Activated T-helper 9 cell treated with anti-CD3 and anti-CD28 coated beads, Interleukin-2, amount 50 U/mL, for 16 hours (primary cell): ENCODE data around the gene EPS8L2.
"Not testable (repeated sequence)": the region's sequence is repeated elsewhere in the genome, so short reads cannot be mapped to it uniquely, and the experiment has no call there.

Experiments used
- DNase-seq: peaks from one replicate; pipeline ENCODE4 v3.0.0-alpha.2; 2020; ENCODE audit warnings: low read depth

Gene EPS8L2

DNA sequence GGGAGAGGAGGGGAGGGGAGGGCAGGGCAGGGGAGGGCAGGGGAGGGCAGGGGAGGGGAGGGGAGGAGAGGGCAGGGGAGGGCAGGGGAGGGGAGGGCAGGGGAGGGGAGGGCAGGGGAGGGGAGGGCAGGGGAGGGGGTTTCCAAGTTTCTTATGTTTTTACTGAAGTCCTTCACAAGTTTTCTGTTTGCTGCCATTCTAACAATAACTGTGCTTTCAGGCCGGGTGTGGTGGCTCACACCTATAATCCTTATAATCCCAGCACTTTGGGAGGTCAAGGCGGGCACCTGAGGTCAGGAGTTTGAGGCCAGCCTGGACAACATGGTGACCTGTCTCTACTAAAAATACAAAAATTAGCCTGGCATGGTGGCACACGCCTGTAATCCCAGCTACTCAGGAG is 15.8 kb upstream of the EPS8L2 start:
- DNase-seq, result not testable (repeated sequence)

- no peak for DNase-seq
These were observed 15.0 kb upstream of the EPS8L2 start for GRCh38 chr11:690738-691633.

DNA sequence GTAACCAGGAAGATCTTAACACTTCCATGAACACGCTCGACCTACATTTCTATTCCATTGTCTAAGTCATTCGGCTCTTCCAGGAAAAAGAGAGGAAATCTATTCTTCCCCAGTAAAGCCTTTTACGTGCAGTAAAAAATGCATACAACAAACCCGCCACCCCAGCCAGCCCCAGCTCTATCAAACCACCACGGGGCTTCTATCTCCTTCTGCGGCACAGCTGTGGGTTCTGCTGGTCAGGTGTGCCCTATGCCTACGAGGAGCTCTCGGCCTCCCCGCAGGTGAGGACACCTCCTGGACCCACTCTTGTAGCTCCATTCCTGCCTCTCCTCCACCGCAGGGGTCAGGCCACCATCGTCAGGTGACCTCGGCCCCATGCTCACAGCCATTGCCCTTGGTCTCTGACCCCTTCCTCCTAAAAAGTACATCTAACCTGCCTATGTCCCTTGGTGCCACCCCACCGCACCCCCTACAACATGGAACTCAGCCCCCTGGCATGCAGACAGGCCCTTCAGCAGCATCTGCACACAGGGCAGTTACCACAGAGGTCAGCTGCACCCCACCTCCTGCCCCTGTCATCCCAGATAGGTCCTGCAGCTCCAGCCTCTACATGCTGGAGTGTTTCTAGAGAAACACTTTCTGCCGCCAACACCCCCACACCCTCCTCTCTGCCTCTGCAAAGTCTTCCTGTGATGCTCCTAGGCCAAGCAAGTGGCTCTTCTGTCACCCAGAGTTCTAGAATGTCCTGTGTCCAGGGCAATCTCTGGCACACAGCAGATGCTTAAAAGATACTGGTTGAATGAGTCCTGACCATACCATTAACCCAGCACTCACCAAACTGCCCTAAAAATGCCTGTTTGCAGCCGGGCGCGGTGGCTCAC is 14.1 kb upstream of the EPS8L2 start:
- no peak for DNase-seq

- DNase-seq, result no peak
These were observed 13.1 kb upstream of the EPS8L2 start for GRCh38 chr11:692824-693414.

GRCh38 chr11:693415-693831 is 12.6 kb upstream of the EPS8L2 start:
- no peak for DNase-seq

DNA sequence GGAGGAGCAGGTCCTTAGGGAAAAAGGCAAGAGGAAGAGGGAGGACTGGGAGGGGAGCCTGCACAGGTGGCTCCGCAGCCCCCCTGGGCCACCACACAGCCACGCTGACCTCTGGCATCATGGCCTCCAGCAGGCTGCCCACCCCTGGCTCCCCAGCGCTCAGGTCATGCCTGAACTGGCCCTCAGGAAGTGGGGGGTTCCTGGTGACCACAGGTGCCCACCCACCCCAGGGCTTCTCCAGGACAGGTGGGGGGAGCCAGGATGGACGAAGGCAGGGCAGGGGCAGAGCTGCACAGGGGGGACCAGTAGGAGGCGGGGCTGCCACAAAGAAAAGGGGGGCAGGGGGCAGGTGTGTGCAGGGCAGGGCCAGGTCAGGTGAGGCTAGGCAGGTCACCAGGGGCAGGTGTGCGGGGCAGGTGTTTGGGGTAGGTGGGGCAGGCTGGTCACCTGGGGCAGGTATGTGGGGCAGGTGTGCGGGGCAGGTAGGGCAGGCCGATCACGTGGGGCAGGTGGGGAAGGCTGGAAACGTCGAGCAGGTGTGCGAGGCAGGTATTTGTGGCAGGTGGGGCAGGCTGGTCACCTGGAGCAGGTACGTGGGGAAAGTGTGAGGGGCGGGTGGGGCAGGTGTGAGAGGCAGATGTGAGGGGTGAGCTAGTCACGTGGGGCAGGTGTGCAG is 12.0 kb upstream of the EPS8L2 start:
- DNase-seq, result no peak

DNA sequence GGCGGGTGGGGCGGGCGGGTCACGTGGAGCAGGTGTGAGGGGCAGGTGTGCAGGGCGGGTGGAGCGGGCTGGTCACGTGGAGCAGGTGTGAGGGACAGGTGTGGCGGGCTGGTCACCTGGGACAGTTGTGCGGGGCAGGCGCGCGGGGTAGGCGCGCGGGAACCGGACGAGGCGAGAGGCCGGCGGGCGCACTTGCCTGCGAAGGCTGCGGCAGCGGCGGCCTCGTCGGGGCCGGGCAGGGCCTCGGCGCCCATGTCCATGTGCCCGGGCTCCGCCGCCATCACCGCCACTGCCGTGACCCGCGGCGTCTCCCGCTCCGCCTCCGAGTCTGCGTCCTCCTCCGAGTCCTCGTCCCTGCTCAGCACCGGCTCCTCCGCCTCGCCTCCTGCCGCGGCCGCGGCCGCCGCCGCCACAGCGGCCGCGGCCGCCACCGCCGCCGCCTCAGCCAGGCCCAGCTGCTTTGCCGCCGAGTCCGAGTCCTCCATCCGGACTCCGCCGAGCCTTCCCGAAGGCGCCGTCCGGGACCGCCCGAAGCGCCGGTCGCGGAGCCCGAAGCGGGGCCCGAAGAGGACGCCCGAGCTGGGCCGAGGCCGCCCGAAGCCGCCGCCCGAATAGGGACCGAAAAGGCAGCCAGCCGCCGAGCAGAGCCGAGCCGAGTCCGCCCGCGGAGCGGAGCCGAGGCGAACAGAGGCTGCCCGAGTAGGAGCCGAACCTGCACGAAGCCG is 11.3 kb upstream of the EPS8L2 start, which contains the start of gene DEAF1:
Gene DEAF1 (minus strand): TSS at position 660 of the 725 bp plus-strand sequence. CDS start 175 bp downstream, at position 485.
- peak; percentile 99 for DNase-seq

- DNase-seq, result no peak
These were observed 10.8 kb upstream of the EPS8L2 start for GRCh38 chr11:695288-695537.

DNA sequence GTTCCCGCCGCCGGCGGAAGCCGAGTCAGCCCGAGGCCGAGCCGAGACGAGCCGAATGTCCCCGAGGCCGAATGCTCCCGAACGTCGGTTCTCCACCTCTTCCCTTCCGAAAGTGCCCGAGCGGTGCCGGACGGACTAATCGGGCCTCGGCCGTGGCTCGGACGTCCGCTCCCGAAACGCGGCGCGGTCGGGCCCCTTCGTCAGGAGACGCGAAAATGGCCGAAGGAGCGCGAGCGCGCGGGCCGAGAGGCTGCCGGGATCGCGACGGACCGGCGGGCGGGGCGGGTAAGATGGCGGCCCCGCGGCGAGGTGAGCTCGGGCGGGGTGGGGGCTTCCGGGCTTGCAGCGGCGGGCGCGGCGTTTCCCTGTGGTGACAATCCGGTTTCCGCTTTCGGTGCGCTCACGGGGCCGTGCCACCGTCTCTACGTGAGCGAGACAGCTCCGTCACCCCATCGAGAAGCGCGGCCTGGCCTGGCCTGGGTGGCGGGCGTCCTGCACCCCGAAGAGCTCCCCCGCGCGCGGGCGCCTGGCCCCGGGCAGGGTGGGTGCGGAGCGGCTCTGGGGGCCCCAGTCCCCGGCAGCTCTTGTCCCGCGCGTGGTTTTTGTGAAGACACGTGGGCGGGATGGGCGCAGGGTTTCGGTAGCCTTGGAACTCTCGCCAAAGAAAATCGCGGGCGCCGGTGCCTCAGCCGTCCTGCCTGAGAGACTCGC is 10.3 kb upstream of the EPS8L2 start, which contains the start of gene TMEM80:
Gene TMEM80 (plus strand): TSS at position 279 of the 711 bp plus-strand sequence. CDS start 12 bp downstream, at position 291.
- DNase-seq, result peak; percentile 95

DNA sequence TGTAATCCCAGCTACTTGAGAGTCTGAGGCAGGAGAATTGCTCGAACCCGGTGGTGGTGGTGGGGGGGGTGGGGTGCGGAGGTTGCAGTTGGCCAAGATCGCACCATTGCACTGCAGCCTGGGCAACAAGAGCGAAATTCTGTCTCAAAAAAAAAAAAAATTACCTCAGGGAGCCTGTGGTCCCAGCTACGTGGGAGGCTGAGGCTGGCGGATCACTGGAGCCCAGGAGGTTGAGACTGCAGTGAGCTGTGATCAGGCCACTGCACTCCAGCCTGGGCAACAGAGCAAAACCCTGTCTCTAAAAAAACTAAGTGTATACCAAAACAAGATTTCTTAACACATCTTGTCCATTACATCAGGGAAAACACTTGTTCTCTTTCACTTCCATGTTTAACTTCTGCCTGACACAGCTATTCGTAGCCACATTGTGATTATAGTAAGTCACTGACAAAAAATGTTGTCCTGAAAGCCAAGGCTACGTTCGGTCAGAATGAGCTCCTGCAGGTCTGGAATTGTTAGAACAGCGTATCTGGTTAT is 9.0 kb upstream of the EPS8L2 start:
- DNase-seq, result no peak

GRCh38 chr11:697811-698311 is 8.2 kb upstream of the EPS8L2 start:
- DNase-seq, result no peak

- no peak for DNase-seq
These were observed 7.4 kb upstream of the EPS8L2 start for GRCh38 chr11:698493-699115.

DNA sequence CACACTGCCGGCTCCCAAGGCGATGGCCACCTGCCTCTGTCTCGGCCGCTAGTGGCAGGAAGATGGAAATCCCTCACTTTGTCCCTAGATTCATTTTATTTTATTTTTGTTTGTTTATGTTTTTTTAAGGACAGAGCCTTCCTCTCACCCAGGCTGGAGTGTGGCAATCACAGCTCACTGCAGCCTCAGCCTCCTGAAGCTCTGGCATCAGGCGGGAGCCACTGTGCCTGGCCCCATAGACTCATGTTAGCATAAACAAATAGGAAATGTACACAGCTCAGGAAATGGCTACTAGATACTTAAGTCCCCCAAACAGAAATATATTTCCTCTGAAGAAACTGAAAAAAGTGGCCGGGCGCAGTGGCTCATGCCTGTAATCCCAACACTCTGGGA is 6.9 kb upstream of the EPS8L2 start:
- no peak for DNase-seq

DNA sequence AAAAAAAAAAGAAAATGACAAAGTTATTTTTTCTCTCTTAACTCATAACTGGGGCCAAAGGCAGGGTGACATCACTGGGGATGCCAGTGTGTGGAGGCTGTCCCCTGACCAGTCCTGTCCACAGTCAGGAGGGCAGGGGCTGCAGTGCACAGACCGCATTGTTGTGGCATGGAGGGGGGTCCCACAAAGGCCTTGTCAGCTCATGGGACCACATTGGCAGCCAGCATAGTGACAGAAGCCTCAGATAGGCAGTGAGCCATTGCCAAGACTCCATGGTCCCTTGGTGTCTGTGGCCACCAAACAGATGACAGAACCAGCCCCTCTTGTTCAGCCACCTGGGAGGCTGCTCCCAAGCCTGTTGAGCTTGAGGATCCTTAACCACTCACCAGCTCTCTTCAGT is 6.3 kb upstream of the EPS8L2 start:
- no peak for DNase-seq

DNA sequence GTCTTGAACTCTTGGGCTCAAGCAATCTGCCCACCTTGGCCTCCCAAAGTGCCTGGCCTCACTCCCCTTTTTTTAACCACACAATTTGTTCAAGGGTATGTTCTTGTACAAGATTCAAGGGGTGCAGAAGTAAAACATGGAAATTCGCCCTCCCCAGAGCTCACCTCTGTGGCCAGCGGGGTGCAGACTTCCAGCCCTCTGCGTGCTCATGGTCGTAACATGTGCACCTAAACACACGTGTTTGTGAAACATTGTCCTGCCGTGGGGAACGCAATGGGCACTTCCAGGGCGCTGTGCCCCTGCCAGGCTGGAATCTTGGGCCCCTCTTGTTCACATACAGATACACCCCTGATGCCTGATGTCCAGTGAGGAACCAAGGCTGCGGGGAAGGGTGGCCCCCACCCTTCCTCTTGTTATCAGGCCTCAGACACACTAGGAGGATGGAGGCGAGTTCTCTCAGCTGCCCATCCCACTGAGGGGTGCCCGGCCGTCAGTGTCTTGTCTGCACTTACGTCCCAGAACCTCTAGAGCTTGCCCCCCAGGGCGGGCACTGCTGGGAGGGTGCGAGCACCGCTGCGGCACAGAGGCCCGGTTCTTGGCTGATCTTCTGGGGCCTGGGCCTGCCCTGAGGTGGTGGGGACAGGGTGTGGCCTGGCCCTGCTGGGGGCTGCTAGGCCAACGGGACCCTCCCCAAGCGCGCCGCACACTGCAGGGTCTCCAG is 4.1 kb upstream of the EPS8L2 start:
- DNase-seq, result no peak

GRCh38 chr11:702462-703461 is 3.3 kb upstream of the EPS8L2 start:
- no peak for DNase-seq

DNA sequence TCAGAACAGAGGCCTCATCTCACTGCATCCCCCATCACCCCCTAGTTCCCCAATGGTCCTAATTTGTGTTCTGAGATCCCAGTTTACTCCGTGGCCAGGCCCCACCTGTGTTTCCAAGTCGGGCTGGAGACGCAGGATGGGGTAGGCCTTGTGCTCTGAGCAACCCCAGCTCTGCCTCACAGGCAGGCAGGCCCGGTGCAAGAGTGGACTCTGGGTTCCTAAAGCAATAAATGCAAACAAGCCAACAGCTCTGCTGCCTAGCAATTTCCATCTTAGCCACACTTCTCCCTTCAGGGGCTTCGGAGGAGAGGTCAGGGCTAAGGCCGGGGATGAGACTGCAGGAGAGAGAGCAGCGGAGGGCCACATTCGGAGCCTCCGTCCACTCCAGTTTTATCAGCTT is 2.5 kb upstream of the EPS8L2 start:
- no peak for DNase-seq

DNA sequence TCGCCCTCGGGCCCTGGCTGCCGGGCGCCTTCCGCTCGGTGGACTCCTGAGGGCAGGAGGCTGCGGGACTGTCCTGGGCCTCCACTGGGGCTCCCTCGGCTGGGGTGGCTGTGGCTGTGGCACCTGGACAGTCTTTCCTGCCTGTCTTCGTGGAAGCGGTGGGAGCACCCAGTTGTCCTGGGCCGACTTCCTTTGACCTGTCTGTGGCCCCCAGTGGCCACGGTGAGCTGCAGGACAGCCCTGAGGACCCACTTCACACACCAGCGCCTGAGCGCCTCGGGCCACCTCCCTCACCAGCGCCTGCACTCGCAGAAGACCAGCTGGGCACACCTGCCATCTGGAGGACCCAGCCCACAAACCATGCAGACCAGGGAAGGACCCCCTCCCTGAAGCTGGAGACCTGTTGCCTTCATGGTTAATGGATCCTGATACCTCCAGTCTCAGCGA is 1.8 kb upstream of the EPS8L2 start:
- no peak for DNase-seq
